Uterus (tissue), 2 donors: ENCODE measurements around the gene THSD4.

ENCODE experiments used
- POLR2A ChIP-seq, 2 donors: fragments of 450-650 bp; IDR thresholded peaks; one replicate each; pipeline ENCODE4 v1.6.1; 2016; ENCODE audit warnings: antibody characterized with exemption in 2 of 2, mild to moderate bottlenecking in 1 of 2, moderate library complexity in 1 of 2
- TF ChIP-seq, protein P1 (sequence below), 4 experiments: fragments of 200-600 bp in 2 of 4; fragments of 450-650 bp in 2 of 4; sonication (generic) in 2 of 4; IDR thresholded peaks; one replicate each; pipeline ENCODE4 v1.5.1; 2016 to 2019; ENCODE audit warnings: antibody characterized with exemption in 4 of 4, mild to moderate bottlenecking in 2 of 4, moderate library complexity in 1 of 4

DNA sequence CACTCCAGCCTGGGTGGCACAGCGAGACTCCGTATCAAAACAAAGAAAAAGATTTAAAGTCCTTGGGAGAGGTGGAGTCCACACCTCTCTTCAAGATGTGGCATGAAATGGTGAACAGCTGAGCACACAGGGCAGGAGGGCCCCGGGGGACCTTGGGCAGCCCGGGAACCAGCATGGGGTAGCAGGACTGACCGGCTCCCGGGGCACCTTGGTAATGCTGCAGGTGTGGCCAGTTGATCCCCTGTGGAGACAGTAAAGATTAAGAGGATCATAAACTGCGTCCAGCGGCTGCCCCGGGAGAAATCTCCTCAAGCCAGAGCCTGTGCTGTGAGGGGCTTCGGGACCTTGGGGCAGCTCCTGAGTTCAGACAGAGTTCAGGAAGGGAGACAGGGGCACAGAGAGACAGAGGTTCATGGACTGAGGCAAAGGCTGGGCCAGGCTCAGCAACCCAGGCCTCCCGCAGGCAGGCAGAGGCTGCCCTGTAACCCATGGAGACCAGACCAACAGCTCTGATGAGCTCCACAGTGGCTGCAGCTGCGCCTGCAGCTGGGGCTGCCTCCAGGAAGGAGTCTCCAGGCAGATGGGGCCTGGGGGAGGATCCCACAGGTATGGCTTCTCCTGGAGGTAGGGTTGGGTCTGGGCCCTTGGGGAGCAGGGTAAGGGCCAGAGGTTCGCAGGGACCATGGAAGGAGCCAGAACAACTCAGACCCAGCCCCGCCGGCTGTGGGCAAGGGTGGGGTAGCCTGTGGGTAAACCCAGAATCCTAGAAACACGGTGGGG lies 695.2 kb downstream of the THSD4 start, which contains the start of gene NR2E3:
- TF ChIP-seq, protein P1, sequence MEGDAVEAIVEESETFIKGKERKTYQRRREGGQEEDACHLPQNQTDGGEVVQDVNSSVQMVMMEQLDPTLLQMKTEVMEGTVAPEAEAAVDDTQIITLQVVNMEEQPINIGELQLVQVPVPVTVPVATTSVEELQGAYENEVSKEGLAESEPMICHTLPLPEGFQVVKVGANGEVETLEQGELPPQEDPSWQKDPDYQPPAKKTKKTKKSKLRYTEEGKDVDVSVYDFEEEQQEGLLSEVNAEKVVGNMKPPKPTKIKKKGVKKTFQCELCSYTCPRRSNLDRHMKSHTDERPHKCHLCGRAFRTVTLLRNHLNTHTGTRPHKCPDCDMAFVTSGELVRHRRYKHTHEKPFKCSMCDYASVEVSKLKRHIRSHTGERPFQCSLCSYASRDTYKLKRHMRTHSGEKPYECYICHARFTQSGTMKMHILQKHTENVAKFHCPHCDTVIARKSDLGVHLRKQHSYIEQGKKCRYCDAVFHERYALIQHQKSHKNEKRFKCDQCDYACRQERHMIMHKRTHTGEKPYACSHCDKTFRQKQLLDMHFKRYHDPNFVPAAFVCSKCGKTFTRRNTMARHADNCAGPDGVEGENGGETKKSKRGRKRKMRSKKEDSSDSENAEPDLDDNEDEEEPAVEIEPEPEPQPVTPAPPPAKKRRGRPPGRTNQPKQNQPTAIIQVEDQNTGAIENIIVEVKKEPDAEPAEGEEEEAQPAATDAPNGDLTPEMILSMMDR (IDR thresholded peaks at IDR 0.05) = no peak
- TF ChIP-seq POLR2A (IDR thresholded peaks at IDR 0.05) = no peak
